HG02610 (cell line): ENCODE results near the gene SP3.

ENCODE experiments used
- ATAC-seq: cut with Tn5 transposase; IDR thresholded peaks from one replicate; pipeline ENCODE4 v1.9.1; 2021; ENCODE audit warnings: mild to moderate bottlenecking, moderate library complexity; ENCODE audit not compliant: unreplicated experiment

SP3 gene

DNA sequence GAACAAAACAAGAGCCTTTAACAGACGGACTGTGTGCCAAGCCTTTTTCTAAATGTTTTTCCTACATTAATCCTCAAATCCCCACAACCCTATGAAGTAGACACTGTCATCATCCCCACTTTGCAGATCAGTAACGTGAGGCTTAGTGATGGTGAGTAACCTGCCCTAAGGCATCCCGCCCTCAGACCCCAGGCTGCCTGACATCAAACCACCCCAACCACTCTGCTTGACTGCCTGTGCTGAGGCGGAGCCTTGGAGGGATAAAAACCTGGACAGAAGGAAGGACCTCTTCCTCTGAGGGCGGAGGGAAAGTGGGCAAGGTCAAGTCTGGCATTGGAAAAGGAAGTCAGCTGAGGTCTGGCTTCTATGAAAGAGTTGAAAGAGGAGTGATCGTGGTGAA is 104.6 kb downstream of the SP3 start:
- no peak for ATAC-seq

DNA sequence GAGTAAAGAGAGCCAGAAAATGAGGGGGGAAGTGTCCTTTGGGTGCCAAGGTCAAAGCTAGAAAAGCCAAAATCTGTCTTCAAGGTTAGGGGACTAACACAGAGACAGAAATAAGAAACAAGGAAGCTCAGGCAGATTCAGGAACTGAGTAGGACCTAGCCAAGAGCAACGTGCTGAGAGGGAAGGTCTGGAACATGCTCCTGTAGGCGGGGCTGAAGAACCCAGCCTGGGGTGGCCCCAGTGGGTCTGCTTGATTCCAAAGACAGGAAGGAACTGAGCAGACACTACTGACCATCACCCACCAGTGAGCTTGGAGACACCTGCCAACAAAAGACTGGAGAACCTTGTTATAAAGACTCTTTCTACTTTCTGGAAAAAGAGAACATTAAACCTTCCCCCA is 105.1 kb downstream of the SP3 start:
- no peak for ATAC-seq

DNA sequence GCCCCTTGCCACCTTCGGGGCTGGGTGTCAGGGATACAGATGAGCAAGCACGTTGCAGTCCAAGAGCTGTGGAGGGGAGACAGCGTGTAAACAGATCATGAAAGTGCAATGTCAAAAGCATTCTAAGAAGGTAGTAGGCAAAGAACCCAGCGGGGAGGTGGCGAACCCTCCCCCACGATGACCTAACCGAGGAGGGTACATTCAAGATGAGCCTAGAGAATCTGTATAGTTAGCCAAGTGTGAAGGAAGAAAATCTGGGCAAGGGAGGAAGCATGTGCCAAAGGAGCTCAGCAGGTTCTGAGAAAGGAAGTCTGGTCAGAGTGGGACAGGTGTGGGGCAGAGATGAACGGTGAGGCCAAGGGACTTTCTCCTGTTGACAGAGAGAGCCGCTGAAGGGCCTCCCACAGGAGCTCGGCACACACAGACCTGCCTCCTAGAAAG is 106.9 kb downstream of the SP3 start:
- ATAC-seq, result no peak
